ENCODE results near the gene OSTC.
"Not testable (repeated sequence)": the region's sequence is repeated elsewhere in the genome, so short reads cannot be mapped to it uniquely, and the experiment has no call there.

OSTC gene

DNA sequence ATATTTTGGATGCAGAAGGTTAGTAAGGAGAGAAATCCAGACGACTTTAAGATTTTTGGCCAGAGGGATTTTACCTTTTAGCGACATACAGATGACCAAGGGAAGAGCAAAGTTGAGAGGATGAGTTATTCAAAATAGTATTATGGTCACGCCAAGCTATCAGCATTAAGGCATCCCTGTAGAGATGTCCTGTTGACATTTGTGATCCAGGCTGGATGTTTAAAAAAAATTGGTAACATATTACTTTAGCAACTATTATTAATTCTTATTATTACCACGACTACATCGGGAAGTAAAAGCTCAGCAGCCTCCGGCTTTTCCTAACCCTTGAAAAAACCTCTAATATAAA lies 562 bp upstream of the OSTC start:
- DNase-seq: no peak

- DNase-seq: no peak
These were observed 804 bp downstream of the OSTC start for GRCh38 chr4:108651014-108651791.

- DNase-seq: no peak
These were observed 12.2 kb downstream of the OSTC start for GRCh38 chr4:108662629-108663028.

DNA sequence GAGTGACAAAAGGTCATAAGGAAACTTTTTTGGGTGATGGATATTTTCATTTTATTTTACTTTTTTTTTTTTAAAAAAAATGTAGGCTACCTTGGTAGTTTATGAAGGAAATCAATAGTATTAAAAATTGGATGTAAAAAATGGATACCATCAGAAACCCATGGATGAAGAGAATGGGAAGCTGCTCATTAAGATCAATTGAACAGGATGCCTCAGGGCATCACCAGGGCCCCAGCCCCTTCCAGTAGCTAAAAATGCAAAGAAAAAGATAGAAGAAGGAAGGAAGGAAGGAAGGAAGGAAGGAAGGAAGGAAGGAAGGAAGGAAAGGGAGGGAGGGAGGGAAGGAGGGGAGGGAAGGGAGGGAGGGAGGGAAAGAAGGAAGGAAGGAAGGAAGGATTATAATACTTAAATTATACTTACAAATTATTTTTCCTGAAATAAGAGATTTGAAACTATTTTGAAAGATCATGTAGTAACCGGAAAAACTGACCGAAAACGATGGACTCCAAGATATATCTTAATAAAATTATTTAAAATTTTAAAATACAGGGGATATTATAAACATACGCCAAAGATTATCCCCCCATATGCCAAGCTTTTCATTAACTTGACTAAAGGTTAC lies 24.1 kb downstream of the OSTC start:
- no peak for DNase-seq

GRCh38 chr4:108681321-108681809 lies 31.0 kb downstream of the OSTC start:
- no peak for DNase-seq

DNA sequence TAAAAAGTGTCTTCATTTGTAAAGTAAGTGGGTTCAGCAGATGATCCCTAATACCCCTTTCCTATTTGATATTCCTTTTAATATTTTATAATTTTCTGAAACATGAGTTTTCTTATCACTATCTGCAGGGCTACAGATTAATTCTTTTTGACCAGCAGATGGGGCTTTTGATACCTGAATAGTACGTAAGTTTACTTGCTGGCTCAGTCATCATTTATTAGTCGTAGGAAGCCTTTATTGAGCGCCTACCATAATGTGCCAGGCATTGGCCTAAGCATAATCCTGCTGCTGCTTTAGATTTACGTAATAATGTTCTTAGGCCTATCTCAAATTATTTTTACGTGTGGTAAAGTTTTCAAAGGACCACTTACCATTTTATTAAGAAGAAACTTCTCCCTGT lies 33.1 kb downstream of the OSTC start:
- DNase-seq: no peak

DNA sequence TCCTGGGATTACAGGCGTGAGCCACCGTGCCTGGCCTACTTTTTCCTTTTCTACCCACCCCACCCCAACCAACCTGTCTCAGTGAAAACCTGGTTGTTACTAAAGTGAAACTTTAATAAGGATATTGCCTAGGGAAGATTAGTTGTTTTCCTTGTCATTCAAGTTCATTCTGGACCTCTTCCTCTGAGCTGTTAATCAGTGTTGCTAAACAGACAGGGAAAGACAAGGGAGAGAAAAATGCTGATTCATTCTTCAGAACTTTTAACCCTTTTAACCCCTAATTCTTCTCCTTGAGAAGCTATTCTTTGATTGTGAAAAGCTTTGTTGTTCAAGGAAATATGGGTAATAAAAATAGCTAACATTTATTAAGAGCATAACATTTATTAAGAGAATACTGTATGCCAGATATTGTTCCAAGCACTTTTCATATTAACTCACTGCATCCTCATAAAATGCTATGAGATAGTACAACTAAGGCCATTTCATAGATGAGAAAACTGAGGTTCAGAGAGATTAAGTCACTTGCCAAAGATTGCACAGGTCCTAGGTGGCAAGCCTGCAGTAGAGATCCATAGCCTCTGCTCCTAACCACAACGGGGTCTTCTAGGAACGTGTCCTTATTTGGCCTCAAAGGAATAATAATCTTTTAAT lies 34.8 kb downstream of the OSTC start:
- DNase-seq: no peak

DNA sequence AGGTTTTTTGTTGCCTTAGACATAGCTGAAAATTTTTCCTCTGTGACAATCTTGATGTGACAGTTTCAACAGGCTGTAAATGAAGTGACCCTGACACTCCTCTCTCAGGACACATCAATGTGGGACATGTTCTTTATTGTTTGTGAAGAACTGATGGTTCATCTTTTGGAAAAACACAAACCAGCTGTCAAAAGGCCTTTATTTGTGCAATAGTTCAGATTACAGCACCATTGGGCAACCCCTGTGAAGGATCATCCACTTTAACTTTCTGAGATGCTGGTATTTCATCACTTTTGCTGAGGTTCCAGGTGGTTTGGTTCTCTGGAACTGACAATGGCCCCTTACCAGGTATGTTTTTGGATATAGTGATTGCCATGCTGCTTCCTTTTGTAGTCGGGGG lies 40.3 kb downstream of the OSTC start:
- DNase-seq: no peak

- no peak for DNase-seq
These were observed 42.8 kb downstream of the OSTC start for GRCh38 chr4:108693211-108693610.

DNA sequence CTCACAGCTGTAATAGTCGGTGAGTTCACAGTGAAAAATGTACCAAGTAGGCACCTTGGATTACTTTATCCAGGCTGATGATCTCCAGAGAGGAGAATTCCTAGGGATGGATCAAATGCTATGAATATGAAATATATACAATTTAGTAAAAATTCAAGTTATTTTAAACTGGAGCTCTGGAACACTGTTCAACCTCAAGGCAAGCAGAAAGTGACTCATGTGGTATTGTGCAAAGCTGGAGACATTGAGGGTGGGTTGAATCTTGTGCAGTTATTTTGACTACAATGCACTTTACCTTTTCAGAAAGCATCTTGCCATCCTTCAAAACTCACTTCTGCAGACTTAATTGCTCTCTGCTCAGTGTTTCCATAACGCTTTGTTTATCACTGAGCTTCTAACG lies 43.4 kb downstream of the OSTC start:
- no peak for DNase-seq

DNA sequence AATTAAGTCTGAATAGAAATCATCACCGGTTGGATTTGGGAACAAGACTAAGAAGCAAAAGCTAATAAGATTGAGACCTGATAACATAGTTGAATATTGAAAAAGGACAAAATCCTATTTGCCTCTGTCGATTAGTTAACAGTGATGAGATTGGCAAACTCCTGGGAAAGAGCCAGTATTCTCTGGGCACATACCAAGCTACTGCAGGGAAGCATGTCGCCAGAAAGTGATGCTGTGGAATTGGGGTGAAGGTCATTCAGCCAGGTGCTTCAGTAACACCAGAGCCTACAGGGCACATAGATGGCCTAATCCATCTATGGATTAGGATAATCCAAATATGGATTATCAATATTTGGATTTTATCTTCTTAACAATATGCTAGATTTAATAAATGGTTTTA lies 44.0 kb downstream of the OSTC start:
- DNase-seq: no peak

DNA sequence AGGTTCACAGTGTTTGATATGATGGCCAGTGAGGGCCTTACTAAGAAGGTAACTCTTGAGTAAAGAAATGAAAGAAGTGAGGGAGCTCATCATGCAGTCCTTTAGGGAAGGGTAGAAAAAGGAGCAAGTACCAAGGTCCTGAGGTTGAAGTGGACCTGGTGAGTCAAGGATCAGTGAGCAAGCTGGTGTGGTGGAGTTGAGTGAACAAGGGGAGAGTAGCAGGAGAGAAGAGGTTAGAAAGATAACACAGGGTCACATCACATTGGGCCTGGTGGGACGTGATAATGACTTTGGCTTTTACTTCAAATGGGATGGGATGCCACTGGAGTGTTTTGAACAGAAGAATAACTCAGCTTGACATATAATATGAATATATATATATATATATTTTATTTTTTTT lies 44.7 kb downstream of the OSTC start:
- DNase-seq: no peak

DNA sequence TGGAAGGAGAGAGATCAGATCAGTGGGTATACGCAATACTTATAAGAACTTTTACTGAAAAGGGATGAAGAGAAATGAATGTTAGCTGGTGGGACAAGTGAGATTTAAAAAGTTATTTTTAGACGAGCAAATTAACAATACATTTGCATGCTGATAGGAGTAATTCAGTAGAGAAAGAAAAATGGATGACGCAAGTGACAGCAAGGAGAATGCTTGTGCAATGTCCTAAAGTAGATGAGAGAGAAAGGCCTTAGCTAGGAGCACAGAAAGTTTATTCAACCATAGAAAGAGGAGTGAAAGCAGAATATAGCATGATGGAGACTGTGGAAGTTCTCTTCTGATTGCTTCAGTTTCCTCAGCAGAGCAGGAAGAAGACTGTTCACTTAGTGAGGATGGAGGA lies 45.8 kb downstream of the OSTC start:
- DNase-seq: no peak

- no peak for DNase-seq
These were observed 49.8 kb downstream of the OSTC start for GRCh38 chr4:108700081-108700757.

- DNase-seq: no peak
These were observed 52.6 kb downstream of the OSTC start for GRCh38 chr4:108702960-108703359.

DNA sequence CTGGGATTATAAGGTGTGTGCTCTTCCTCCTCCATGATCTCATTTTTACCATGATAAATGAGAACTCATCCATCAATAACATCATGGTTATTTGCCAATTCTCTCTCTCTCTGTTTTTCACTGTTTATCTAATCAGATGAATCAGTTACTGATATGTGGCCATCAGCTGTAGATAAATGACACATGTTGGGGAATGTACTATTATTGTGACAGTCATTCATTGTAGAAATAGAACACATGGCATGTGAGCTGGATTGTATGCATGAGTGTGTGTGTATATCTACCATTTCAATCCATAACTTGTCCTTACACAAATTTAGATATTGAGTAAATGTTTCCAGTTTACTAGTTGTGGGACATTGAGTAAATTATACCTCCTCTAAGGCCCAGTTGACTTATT lies 53.0 kb downstream of the OSTC start:
- no peak for DNase-seq

DNA sequence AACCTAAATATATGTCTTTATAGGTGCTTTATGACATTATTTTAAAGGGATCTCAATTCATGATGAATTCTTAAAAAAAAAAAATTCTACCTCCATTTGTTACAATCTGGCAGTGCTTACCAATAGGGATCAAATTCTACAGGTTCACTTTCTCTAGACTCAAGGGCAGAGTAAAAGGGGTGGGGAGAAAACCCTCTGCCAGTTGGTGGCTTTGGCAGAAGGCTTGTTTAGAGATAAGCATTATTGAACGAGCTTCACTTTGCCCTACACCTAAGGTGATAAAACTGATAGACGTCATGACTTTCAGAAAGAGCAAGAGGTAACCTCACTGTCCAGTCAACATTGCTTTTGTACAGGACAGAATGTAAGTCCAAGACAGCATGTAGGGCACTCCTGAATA lies 53.6 kb downstream of the OSTC start:
- no peak for DNase-seq

DNA sequence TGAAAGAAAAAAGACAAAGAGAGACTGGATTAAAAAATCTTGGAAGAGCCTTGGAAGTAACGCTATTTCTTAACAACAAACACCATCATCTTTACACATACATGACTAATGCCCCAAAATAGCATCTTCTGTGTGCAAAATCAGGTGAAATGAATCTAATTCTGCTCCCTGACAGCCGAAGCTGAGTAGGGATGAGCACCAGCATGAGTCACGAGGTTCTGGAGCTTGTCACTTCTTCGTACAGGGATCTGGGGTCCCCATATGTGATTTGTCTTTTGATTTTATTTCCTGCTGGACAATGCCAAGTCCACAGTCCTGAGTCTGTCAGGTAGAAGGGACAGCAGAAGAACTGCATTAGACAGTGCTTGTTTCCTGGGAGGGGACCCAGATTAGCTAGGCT lies 55.9 kb downstream of the OSTC start:
- DNase-seq: no peak

DNA sequence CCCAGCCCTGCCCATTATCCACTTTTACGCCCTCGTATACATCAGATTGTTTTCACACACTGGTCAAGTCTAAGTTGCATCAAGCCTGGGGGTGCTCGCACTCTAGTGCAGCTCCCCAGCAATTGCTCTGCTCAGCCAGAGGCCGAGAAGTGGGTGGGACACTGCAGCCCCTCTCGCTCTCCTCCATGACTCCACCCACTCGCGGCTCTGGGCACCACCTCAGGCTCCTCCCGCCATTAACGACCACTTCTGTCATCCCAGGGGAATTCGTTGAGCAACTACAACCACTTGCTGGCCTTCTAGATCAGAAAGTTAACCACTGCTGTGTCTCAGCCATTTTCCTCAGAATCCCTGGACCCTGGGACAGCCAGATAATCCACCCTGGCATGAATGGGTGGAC lies 58.8 kb downstream of the OSTC start:
- no peak for DNase-seq

DNA sequence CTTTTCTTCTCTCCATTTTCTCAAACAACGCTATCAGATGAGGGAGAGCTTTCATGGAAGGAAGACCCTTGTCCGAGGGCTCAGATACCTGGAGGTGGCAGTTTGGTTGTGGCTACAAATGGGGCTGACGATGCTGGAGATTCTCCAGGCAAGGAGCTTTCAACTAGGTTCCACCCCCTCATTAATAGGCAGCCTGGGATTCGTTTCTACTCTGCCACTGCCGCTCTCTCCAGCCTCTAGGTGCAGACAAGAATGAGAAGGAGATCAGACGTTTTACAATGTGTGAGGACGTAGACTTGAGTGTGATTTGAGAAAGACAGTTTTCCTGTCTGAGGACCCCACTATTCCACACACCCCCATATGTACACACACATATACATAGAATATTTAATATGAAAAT lies 59.3 kb downstream of the OSTC start:
- no peak for DNase-seq

DNA sequence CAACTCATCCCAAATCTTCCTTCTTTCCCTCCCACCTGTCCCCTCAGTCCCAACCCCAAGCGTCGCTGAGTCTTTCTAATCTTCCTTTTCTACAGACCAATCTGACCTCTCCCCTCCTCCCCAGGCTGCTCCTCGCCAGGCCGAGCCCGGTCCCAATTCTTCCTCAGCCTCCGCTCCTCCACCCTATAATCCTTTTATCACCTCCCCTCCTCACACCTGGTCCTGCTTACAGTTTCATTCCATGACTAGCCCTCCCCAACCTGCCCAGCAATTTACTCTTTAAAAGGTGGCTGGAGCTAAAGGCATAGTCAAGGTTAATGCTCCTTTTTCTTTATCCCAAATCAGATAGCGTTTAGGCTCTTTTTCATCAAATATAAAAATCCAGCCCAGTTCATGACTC lies 60.2 kb downstream of the OSTC start:
- DNase-seq: not testable (repeated sequence)

DNA sequence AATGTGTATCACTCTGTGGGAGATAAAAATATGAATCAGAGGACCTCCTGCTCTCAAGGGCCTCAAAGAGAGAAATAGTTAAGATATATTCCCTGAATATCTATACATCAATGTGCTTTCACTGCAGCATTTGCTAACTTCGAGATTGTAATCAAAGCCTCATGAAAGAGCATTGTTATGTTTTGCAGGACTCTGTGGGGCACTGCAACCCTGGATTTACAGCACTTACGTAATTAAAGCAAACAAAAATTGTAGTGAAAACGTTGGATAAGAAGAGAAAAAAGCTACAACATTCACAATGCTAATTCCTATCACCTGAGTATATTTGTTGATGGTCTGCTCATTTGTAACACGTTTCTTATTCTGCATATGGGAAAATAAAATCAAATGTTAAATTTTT lies 64.5 kb downstream of the OSTC start:
- no peak for DNase-seq

GRCh38 chr4:108716340-108716739 lies 65.9 kb downstream of the OSTC start:
- no peak for DNase-seq

DNA sequence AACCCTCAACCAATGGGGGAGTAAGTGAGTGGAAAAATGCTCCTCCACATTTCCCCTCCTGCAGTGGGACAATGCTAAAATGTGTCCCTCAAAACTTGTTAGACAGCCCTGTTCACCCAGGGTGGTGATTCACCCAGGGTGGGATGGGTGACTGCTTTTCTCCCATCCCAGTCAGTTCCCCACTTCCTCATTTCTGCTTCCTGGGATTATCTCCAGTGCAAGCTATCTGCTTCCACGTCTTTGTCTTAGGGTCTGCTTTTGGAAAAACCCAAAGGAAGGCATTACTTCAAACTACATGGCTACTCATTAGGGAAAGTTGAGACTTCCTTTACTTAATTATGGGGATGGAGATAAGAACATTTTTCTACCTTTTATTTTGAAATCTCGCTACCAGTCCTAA lies 67.0 kb downstream of the OSTC start:
- no peak for DNase-seq
